Measurements from ENCODE around the gene NUP98. TPM values are rescaled to one million over a fixed set of nuclear protein-coding genes. Genes with fewer than 3 reads are reported as not detected.
A peak's percentile ranks its signal among the peaks of the same experiment; 100 is the strongest.

Gene NUP98
- total RNA-seq, 1 experiment from 2014 or later = 114 TPM

- no peak for DNase-seq
- Mint-ChIP-seq H3K27me3 (ENCODE audit: unreplicated experiment) (no peaks in the 10 kb centered on the region), H3K36me3 (ENCODE audit: insufficient read depth, unreplicated experiment) (peaks cover 35% of the 10 kb centered on the region), H3K4me1 (ENCODE audit: low read depth, unreplicated experiment) (peaks cover 21% of the 10 kb centered on the region), H3K27ac (ENCODE audit: unreplicated experiment) (no peak overlapping the region), H3K4me3 (ENCODE audit: low read depth, unreplicated experiment) (no peak overlapping the region), H3K9me3 (ENCODE audit: low read depth, unreplicated experiment) (no peaks in the 10 kb centered on the region)
- intact Hi-C loops (cut with micrococcal nuclease; ENCODE audit: unreplicated experiment) = no loop called here
- no TSS peak for BruUV-seq (replicated peaks)
- no peak for TF ChIP-seq CTCF (IDR thresholded peaks at IDR 0.05; ENCODE audit: unreplicated experiment)
- CTCF ChIA-PET = no interaction called here
Measured at GRCh38 chr11:3831378-3832239, 34.3 kb upstream of the NUP98 start.

GRCh38 chr11:3830730-3831129 is 33.4 kb upstream of the NUP98 start:
- H3K36me3 Mint-ChIP-seq (ENCODE audit: insufficient read depth, unreplicated experiment) = peaks cover 35% of the 10 kb centered on the region
- H3K9me3 Mint-ChIP-seq (ENCODE audit: low read depth, unreplicated experiment) = no peaks in the 10 kb centered on the region
- H3K27ac Mint-ChIP-seq (ENCODE audit: unreplicated experiment) = no peak overlapping the region
- peaks cover 18% of the 10 kb centered on the region for H3K4me1 Mint-ChIP-seq (ENCODE audit: low read depth, unreplicated experiment)
- H3K27me3 Mint-ChIP-seq (ENCODE audit: unreplicated experiment) = no peaks in the 10 kb centered on the region
- no peak for TF ChIP-seq CTCF (IDR thresholded peaks at IDR 0.05; ENCODE audit: unreplicated experiment)
- BruUV-seq (replicated peaks) = no TSS peak
- CTCF ChIA-PET = no interaction called here
- H3K4me3 Mint-ChIP-seq (ENCODE audit: low read depth, unreplicated experiment) = no peak overlapping the region
- intact Hi-C loops (cut with micrococcal nuclease; ENCODE audit: unreplicated experiment) = no loop called here
- DNase-seq = no peak

- no peak for TF ChIP-seq CTCF (IDR thresholded peaks at IDR 0.05; ENCODE audit: unreplicated experiment)
- Mint-ChIP-seq H3K9me3 (ENCODE audit: low read depth, unreplicated experiment) (no peaks in the 10 kb centered on the region), H3K27ac (ENCODE audit: unreplicated experiment) (no peak overlapping the region), H3K36me3 (ENCODE audit: insufficient read depth, unreplicated experiment) (peaks cover 28% of the 10 kb centered on the region), H3K27me3 (ENCODE audit: unreplicated experiment) (no peaks in the 10 kb centered on the region), H3K4me3 (ENCODE audit: low read depth, unreplicated experiment) (no peak overlapping the region), H3K4me1 (ENCODE audit: low read depth, unreplicated experiment) (peaks cover 12% of the 10 kb centered on the region)
- intact Hi-C loops (cut with micrococcal nuclease; ENCODE audit: unreplicated experiment) = no loop called here
- CTCF ChIA-PET = no interaction called here
- DNase-seq = no peak
- no TSS peak for BruUV-seq (replicated peaks)
Measured at GRCh38 chr11:3830088-3830487, 32.7 kb upstream of the NUP98 start.

- H3K27me3 Mint-ChIP-seq (ENCODE audit: unreplicated experiment) = no peaks in the 10 kb centered on the region
- BruUV-seq (replicated peaks) = TSS peak; percentile 17
- no peaks in the 10 kb centered on the region for H3K4me1 Mint-ChIP-seq (ENCODE audit: low read depth, unreplicated experiment)
- no peak for DNase-seq
- H3K9me3 Mint-ChIP-seq (ENCODE audit: low read depth, unreplicated experiment) = no peaks in the 10 kb centered on the region
- TF ChIP-seq CTCF (IDR thresholded peaks at IDR 0.05; ENCODE audit: unreplicated experiment) = no peak
- no peak overlapping the region for H3K4me3 Mint-ChIP-seq (ENCODE audit: low read depth, unreplicated experiment)
- CTCF ChIA-PET = no interaction called here
- peaks cover 33% of the 10 kb centered on the region for H3K36me3 Mint-ChIP-seq (ENCODE audit: insufficient read depth, unreplicated experiment)
- intact Hi-C loops (cut with micrococcal nuclease; ENCODE audit: unreplicated experiment) = no loop called here
- H3K27ac Mint-ChIP-seq (ENCODE audit: unreplicated experiment) = no peak overlapping the region
Measured at GRCh38 chr11:3827434-3828186, 30.3 kb upstream of the NUP98 start.
